Measurements from ENCODE around the gene TUBA4A.
"Not testable (repeated sequence)": the region's sequence is repeated elsewhere in the genome, so short reads cannot be mapped to it uniquely, and the experiment has no call there.

The TUBA4A gene

DNA sequence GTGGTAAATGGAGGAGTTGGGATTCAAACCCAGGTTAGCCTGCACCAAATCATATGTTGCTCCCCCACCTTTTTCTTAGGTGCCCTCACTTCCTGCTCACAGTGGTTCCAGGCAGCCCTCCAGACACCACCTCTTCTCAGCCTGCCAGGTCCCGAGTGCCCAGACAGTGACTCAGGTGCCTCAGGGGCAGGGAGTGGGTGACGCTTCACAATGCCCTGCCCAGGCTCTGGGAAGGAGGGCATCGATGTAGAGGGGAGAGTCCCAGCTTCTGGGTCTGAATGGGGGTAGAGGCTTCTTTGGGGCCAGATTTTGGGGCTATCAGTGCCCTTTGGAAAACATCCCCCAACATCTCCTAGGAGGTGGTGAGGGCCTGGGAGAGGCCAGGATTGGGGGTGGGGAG lies 20.2 kb upstream of the TUBA4A start:
- Histone ChIP-seq H3K27me3 (ENCODE audit: control insufficient read depth, insufficient read depth, low read length) (peaks cover 7% of the 10 kb centered on the region), H3K4me3 (ENCODE audit: low read depth, low read length) (no peak overlapping the region), H3K4me1 (ENCODE audit: control insufficient read depth, insufficient read depth, low read length) (peaks cover 17% of the 10 kb centered on the region), H3K36me3 (ENCODE audit: control insufficient read depth, insufficient read depth, low read length) (no peaks in the 10 kb centered on the region), H3K9ac (ENCODE audit: low read depth, low read length) (no peak overlapping the region), H3K9me3 (ENCODE audit: control insufficient read depth, insufficient read depth, low read length) (no peaks in the 10 kb centered on the region)

GRCh38 chr2:219272995-219273394 lies 19.3 kb upstream of the TUBA4A start:
- Histone ChIP-seq H3K4me1 (ENCODE audit: control insufficient read depth, insufficient read depth, low read length) (peaks cover 10% of the 10 kb centered on the region), H3K36me3 (ENCODE audit: control insufficient read depth, insufficient read depth, low read length) (no peaks in the 10 kb centered on the region), H3K4me3 (ENCODE audit: low read depth, low read length) (no peak overlapping the region), H3K27me3 (ENCODE audit: control insufficient read depth, insufficient read depth, low read length) (peaks cover 3% of the 10 kb centered on the region), H3K9ac (ENCODE audit: low read depth, low read length) (no peak overlapping the region), H3K9me3 (ENCODE audit: control insufficient read depth, insufficient read depth, low read length) (no peaks in the 10 kb centered on the region)

- Histone ChIP-seq H3K4me1 (ENCODE audit: control insufficient read depth, insufficient read depth, low read length) (peaks cover 8% of the 10 kb centered on the region), H3K4me3 (ENCODE audit: low read depth, low read length) (no peak overlapping the region), H3K27me3 (ENCODE audit: control insufficient read depth, insufficient read depth, low read length) (peaks cover 3% of the 10 kb centered on the region), H3K9me3 (ENCODE audit: control insufficient read depth, insufficient read depth, low read length) (no peaks in the 10 kb centered on the region), H3K36me3 (ENCODE audit: control insufficient read depth, insufficient read depth, low read length) (no peaks in the 10 kb centered on the region), H3K9ac (ENCODE audit: low read depth, low read length) (no peak overlapping the region)
Observed at GRCh38 chr2:219272356-219272755, 18.6 kb upstream of the TUBA4A start.

DNA sequence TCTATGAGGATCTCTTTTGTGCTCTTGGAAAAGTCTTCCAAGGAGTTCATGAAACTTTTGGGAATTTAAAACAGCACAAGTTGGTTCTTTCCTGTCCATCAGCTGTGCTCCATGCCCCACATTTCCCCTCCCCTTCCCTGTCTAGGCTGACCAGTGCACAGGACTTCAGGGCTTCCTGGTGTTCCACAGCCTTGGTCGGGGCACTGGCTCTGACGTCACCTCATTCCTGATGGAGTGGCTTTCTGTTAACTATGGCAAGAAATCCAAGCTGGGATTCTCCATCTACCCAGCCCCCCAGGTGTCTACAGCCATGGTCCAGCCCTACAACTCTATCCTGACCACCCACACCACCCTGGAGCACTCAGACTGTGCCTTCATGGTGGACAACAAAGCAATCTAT lies 17.3 kb upstream of the TUBA4A start:
- no peaks in the 10 kb centered on the region for H3K36me3 ChIP-seq (ENCODE audit: control insufficient read depth, insufficient read depth, low read length)
- no peak overlapping the region for H3K4me3 ChIP-seq (ENCODE audit: low read depth, low read length)
- peaks cover 7% of the 10 kb centered on the region for H3K4me1 ChIP-seq (ENCODE audit: control insufficient read depth, insufficient read depth, low read length)
- no peaks in the 10 kb centered on the region for H3K9me3 ChIP-seq (ENCODE audit: control insufficient read depth, insufficient read depth, low read length)
- H3K9ac ChIP-seq (ENCODE audit: low read depth, low read length) = no peak overlapping the region
- H3K27me3 ChIP-seq (ENCODE audit: control insufficient read depth, insufficient read depth, low read length) = peaks cover 9% of the 10 kb centered on the region

GRCh38 chr2:219270055-219270372 lies 16.3 kb upstream of the TUBA4A start:
- H3K27me3 ChIP-seq (ENCODE audit: control insufficient read depth, insufficient read depth, low read length) = peaks cover 13% of the 10 kb centered on the region
- H3K4me1 ChIP-seq (ENCODE audit: control insufficient read depth, insufficient read depth, low read length) = peaks cover 7% of the 10 kb centered on the region
- no peak overlapping the region for H3K4me3 ChIP-seq (ENCODE audit: low read depth, low read length)
- H3K9me3 ChIP-seq (ENCODE audit: control insufficient read depth, insufficient read depth, low read length) = no peaks in the 10 kb centered on the region
- no peaks in the 10 kb centered on the region for H3K36me3 ChIP-seq (ENCODE audit: control insufficient read depth, insufficient read depth, low read length)
- no peak overlapping the region for H3K9ac ChIP-seq (ENCODE audit: low read depth, low read length)

DNA sequence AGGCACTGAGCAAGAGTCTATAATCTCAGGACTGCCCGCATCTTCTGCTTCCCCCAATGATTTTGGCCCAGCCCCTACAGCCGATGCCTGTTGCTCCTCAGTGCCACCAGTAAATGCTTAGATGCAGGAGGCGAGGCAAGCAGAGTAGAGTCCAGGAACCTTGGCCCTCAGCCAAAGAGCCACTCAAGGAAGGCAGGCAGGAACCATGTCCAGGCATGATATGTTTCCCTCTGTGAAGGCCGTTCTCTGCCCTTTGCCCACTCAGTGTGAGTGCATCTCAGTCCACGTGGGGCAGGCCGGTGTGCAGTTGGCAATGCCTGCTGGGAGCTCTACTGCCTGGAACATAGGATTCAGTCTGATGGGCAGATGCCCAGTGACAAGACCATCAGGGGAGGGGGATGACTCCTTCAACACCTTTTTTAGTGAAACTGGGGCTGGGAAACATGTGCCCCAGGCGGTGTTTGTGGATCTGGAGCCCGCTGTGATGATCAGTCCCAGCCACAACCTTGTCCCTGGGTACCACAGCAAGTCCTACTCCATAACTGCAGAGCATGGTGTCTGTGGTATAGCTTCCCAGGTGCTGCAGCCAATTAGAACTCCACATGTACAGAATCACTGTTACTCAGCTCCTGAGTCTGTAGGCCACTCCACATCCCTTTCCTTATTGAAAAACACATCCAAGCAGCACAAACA lies 15.8 kb upstream of the TUBA4A start:
- Histone ChIP-seq H3K9ac (ENCODE audit: low read depth, low read length) (no peak overlapping the region), H3K36me3 (ENCODE audit: control insufficient read depth, insufficient read depth, low read length) (no peaks in the 10 kb centered on the region), H3K9me3 (ENCODE audit: control insufficient read depth, insufficient read depth, low read length) (no peaks in the 10 kb centered on the region), H3K4me1 (ENCODE audit: control insufficient read depth, insufficient read depth, low read length) (peaks cover 3% of the 10 kb centered on the region), H3K4me3 (ENCODE audit: low read depth, low read length) (no peak overlapping the region), H3K27me3 (ENCODE audit: control insufficient read depth, insufficient read depth, low read length) (peaks cover 18% of the 10 kb centered on the region)

GRCh38 chr2:219268294-219268693 lies 14.6 kb upstream of the TUBA4A start:
- Histone ChIP-seq H3K27me3 (ENCODE audit: control insufficient read depth, insufficient read depth, low read length) (peaks cover 25% of the 10 kb centered on the region), H3K36me3 (ENCODE audit: control insufficient read depth, insufficient read depth, low read length) (no peaks in the 10 kb centered on the region), H3K9me3 (ENCODE audit: control insufficient read depth, insufficient read depth, low read length) (no peaks in the 10 kb centered on the region), H3K4me1 (ENCODE audit: control insufficient read depth, insufficient read depth, low read length) (no peaks in the 10 kb centered on the region), H3K4me3 (ENCODE audit: low read depth, low read length) (no peak overlapping the region), H3K9ac (ENCODE audit: low read depth, low read length) (no peak overlapping the region)

GRCh38 chr2:219266886-219267285 lies 13.2 kb upstream of the TUBA4A start:
- H3K36me3 ChIP-seq (ENCODE audit: control insufficient read depth, insufficient read depth, low read length) = no peaks in the 10 kb centered on the region
- H3K9ac ChIP-seq (ENCODE audit: low read depth, low read length) = no peak overlapping the region
- H3K4me1 ChIP-seq (ENCODE audit: control insufficient read depth, insufficient read depth, low read length) = no peaks in the 10 kb centered on the region
- no peak overlapping the region for H3K4me3 ChIP-seq (ENCODE audit: low read depth, low read length)
- H3K9me3 ChIP-seq (ENCODE audit: control insufficient read depth, insufficient read depth, low read length) = no peaks in the 10 kb centered on the region
- H3K27me3 ChIP-seq (ENCODE audit: control insufficient read depth, insufficient read depth, low read length) = peaks cover 27% of the 10 kb centered on the region

- H3K4me3 ChIP-seq (ENCODE audit: low read depth, low read length) = no peak overlapping the region
- no peaks in the 10 kb centered on the region for H3K4me1 ChIP-seq (ENCODE audit: control insufficient read depth, insufficient read depth, low read length)
Observed at GRCh38 chr2:219266232-219266631, 12.5 kb upstream of the TUBA4A start.

GRCh38 chr2:219261024-219261855 lies 7.5 kb upstream of the TUBA4A start:
- H3K4me3 ChIP-seq (ENCODE audit: low read depth, low read length) = no peak overlapping the region
- H3K27me3 ChIP-seq (ENCODE audit: control insufficient read depth, insufficient read depth, low read length) = peaks cover 40% of the 10 kb centered on the region
- H3K9me3 ChIP-seq (ENCODE audit: control insufficient read depth, insufficient read depth, low read length) = no peaks in the 10 kb centered on the region
- no peaks in the 10 kb centered on the region for H3K4me1 ChIP-seq (ENCODE audit: control insufficient read depth, insufficient read depth, low read length)
- no peak overlapping the region for H3K9ac ChIP-seq (ENCODE audit: low read depth, low read length)
- H3K36me3 ChIP-seq (ENCODE audit: control insufficient read depth, insufficient read depth, low read length) = no peaks in the 10 kb centered on the region

More at GRCh38 chr2:219266232-219266631, 12.5 kb upstream of the TUBA4A start:
- peaks cover 31% of the 10 kb centered on the region for H3K27me3 ChIP-seq (ENCODE audit: control insufficient read depth, insufficient read depth, low read length)
- no peak overlapping the region for H3K9ac ChIP-seq (ENCODE audit: low read depth, low read length)
- no peaks in the 10 kb centered on the region for H3K9me3 ChIP-seq (ENCODE audit: control insufficient read depth, insufficient read depth, low read length)
- no peaks in the 10 kb centered on the region for H3K36me3 ChIP-seq (ENCODE audit: control insufficient read depth, insufficient read depth, low read length)

- not testable (repeated sequence) for H3K36me3 ChIP-seq (ENCODE audit: control insufficient read depth, insufficient read depth, low read length); H3K9me3 ChIP-seq (ENCODE audit: control insufficient read depth, insufficient read depth, low read length); H3K4me1 ChIP-seq (ENCODE audit: control insufficient read depth, insufficient read depth, low read length); H3K4me3 ChIP-seq (ENCODE audit: low read depth, low read length); H3K9ac ChIP-seq (ENCODE audit: low read depth, low read length)
- peaks cover 52% of the 10 kb centered on the region for H3K27me3 ChIP-seq (ENCODE audit: control insufficient read depth, insufficient read depth, low read length)
Observed at GRCh38 chr2:219258942-219259341, 5.2 kb upstream of the TUBA4A start.

DNA sequence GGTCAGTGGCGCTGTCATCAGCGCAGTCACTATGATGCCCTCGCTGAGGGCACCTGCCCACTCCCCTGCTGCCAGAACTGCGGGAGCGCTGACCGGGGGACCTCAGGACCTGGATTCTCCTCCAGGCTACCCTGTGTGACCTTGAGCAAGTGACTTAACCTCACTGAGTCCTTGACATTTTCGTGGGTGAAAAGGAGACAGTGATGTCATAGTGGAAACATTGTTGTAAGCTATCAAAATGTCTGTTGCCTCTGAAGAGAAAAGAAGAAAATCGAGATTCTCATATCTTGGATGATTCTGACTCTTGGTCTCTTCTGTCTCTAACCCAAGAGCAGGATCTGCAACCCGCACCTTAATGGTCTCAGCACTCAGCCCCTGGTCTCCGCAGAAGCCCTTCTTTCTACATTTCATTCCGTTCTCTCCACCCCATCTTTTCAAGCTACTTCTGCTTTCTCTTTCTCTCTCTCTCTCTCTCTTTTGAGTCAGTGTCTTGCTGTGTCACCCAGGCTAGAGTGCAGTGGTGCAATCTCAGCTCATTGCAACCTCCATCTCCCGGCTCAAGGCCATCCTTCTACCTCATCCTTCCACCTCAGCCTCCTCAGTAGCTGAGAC lies 978 bp upstream of the TUBA4A start:
- Histone ChIP-seq H3K9ac (ENCODE audit: low read depth, low read length) (no peak overlapping the region), H3K9me3 (ENCODE audit: control insufficient read depth, insufficient read depth, low read length) (no peaks in the 10 kb centered on the region), H3K27me3 (ENCODE audit: control insufficient read depth, insufficient read depth, low read length) (peaks cover 58% of the 10 kb centered on the region), H3K36me3 (ENCODE audit: control insufficient read depth, insufficient read depth, low read length) (peaks cover 5% of the 10 kb centered on the region), H3K4me3 (ENCODE audit: low read depth, low read length) (peak overlapping the region; percentile 62), H3K4me1 (ENCODE audit: control insufficient read depth, insufficient read depth, low read length) (peaks cover 11% of the 10 kb centered on the region)
